ENCODE data around the gene SH3PXD2B. TPM values are rescaled to one million over a fixed set of nuclear protein-coding genes. Genes with fewer than 3 reads are reported as not detected.
"Not testable (repeated sequence)": the region's sequence is repeated elsewhere in the genome, so short reads cannot be mapped to it uniquely, and the experiment has no call there.

Gene SH3PXD2B
- total RNA-seq, 1 experiment from 2014 or later = 25.9 TPM

- DNase-seq (ENCODE audit: low read depth) = no peak
Measured at GRCh38 chr5:172339264-172340180, 114.8 kb downstream of the SH3PXD2B start.

- peak; percentile 67 for DNase-seq (ENCODE audit: low read depth)
Measured at GRCh38 chr5:172336676-172337285, 117.5 kb downstream of the SH3PXD2B start.

- no peak for DNase-seq (ENCODE audit: low read depth)
Measured at GRCh38 chr5:172336264-172336663, 118.1 kb downstream of the SH3PXD2B start.

GRCh38 chr5:172335721-172336120 lies 118.6 kb downstream of the SH3PXD2B start:
- no peak for DNase-seq (ENCODE audit: low read depth)

GRCh38 chr5:172334641-172335040 lies 119.7 kb downstream of the SH3PXD2B start:
- DNase-seq (ENCODE audit: low read depth) = no peak

- DNase-seq (ENCODE audit: low read depth) = peak; percentile 13
Measured at GRCh38 chr5:172334196-172334595, 120.1 kb downstream of the SH3PXD2B start.

- DNase-seq (ENCODE audit: low read depth) = not testable (repeated sequence)
Measured at GRCh38 chr5:172326901-172327300, 127.4 kb downstream of the SH3PXD2B start.

- no peak for DNase-seq (ENCODE audit: low read depth)
Measured at GRCh38 chr5:172325452-172325851, 128.9 kb downstream of the SH3PXD2B start.

- DNase-seq (ENCODE audit: low read depth) = peak; percentile 29
Measured at GRCh38 chr5:172322028-172322965, 132.0 kb downstream of the SH3PXD2B start.

- DNase-seq (ENCODE audit: low read depth) = no peak
Measured at GRCh38 chr5:172321593-172321992, 132.7 kb downstream of the SH3PXD2B start.

- DNase-seq (ENCODE audit: low read depth) = peak; percentile 61
Measured at GRCh38 chr5:172319708-172320441, 134.4 kb downstream of the SH3PXD2B start.

- DNase-seq (ENCODE audit: low read depth) = no peak
Measured at GRCh38 chr5:172315587-172316493, 138.5 kb downstream of the SH3PXD2B start.

GRCh38 chr5:172313915-172314314 lies 140.4 kb downstream of the SH3PXD2B start:
- no peak for DNase-seq (ENCODE audit: low read depth)

- DNase-seq (ENCODE audit: low read depth) = peak; percentile 35
Measured at GRCh38 chr5:172312286-172312685, 142.0 kb downstream of the SH3PXD2B start.

- peak; percentile 68 for DNase-seq (ENCODE audit: low read depth)
Measured at GRCh38 chr5:172311605-172312004, 142.7 kb downstream of the SH3PXD2B start.

GRCh38 chr5:172311026-172311425 lies 143.3 kb downstream of the SH3PXD2B start:
- no peak for DNase-seq (ENCODE audit: low read depth)

GRCh38 chr5:172305380-172305779 lies 148.9 kb downstream of the SH3PXD2B start:
- no peak for DNase-seq (ENCODE audit: low read depth)

GRCh38 chr5:172303572-172304335 lies 150.6 kb downstream of the SH3PXD2B start:
- DNase-seq (ENCODE audit: low read depth) = peak; percentile 53

- no peak for DNase-seq (ENCODE audit: low read depth)
Measured at GRCh38 chr5:172303162-172303561, 151.2 kb downstream of the SH3PXD2B start.

Data from LHCN-M2 (cell line).